Right kidney (tissue), 1 donor: ENCODE results near the gene SRGAP2B.
"Not testable (repeated sequence)": the region's sequence is repeated elsewhere in the genome, so short reads cannot be mapped to it uniquely, and the experiment has no call there.

ENCODE experiments used
- DNase-seq: peaks from one replicate; pipeline ENCODE4 v3.0.0-alpha.2; 2016

SRGAP2B gene

DNA sequence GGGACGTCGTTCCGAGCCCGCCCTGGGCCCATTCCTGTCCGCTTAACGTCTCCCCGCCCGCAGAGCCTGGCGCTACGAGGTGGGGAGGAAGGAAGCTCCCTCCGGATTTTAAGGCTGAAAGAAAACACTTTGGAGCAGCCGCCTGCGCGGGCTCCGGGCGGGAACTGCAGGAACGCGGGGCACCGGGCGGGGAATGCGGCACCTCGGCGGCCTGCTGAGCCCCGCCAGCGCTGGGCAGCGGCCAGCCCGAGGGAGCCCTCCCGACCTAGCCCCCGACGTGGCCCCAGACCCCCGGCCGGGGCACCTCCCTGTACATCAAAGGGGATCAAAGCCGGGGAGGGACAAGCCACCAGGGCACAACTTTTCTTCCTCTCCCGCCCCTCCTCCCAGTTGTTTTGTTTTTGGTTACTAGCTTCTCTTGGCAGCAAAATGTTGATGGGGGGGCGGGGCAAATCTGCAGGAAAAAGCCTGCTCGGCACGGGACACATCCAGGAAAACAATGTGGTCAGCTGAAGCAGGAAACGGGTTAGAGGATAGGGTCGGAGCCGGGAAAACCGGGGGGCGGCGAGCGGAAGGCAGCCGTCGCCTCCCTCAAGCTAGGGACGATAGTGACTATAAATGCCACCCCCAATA is 1.5 kb downstream of the SRGAP2B start:
- peak; percentile 66 for DNase-seq

DNA sequence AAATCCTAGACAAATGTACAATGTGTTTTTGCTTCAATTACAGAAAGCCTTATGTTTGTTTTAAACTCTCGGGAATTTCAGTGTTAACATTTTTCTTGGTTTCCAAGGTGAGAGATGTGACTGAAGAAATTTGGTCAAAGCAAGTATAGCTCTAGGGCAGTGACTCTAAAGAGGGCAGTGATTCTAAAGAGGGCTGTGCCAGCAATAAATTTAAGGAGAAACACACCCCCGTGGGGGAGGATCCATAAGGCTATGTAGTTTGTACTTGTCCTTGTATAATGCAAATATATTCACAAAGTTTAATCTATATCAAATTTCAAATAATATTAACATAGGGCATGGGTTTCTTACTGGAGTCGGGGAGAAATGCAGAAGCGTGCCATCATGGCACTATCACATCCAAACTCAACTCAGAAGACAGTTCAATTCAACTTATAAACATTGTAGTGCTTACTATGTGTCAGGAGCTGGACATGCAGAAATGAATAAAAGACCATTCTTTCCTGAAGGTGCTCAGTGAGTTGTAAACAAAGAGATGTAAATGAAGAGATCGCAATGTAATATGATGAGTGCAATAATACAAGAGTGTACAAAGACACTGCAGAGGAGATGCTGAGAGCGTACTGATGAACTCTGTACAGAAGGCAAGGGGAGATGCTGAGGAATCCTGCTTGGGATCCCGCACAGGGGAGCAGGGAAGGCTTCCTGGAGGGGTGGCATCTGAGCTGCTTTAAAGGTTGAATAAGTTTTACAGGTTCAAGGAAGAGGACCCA is 12.5 kb downstream of the SRGAP2B start:
- DNase-seq, result peak; percentile 0

DNA sequence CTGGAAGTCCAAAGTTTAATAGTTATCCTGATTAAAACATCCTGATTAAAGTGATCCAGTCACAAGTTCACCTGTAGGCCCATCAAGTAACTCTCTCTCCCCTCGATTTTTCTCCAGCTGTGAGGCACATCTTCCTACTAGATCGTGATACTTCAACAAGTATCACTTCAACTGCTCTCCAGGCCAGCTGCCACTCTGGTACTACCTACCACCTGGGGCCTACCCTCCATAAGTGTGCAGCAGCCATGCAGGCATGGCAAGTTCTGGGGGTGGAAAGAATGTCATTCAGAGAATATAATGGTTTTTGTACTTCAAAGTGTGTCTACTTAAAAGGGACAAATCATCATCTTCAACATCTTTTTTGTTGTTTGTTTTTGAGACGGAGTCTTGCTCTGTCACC is 14.9 kb downstream of the SRGAP2B start:
- DNase-seq, result not testable (repeated sequence)

DNA sequence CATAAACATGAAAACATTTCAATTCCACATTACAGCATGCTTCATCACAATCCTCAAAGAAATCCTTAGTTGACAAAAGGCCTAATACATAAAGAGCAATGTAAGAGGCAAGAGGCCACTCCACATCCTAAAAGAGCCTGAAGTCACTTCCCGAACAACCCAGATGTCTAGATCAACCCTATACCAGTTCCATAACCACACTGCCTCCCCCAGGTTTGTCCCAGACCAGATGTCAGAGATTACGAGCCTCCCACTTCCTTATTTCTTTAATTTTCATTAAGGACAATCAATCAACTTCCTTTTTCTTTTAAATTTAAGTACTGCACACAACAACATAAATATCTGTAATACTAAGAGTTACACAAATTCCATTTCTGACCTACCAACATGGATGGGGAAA is 15.4 kb downstream of the SRGAP2B start:
- DNase-seq, result not testable (repeated sequence)

DNA sequence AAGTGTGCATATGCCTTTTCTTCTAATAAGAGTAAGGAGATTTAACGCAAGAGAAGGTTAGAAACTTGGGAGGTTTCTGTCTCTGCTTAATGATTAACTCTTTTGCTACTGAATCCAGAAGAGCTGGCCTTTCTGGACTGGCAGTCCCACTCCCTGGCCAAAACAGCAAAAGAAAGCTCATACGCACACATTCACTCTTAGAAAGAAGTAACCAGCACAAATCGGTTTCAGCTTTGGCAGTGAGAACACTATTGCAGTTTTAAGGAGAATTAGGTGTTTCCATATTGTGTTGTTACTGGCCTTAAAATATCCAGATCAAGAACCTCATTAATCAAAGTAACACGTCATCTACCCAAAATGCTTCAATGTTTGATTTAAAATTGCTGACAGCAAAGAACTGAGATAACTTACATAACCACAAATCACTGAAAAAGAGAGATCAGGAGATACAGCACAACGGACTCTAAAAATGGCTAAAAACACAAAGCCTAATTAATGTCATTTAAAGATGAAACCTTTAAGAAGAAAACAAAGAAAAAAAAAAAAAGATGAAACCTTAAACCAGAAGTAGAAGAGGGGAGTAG is 16.2 kb downstream of the SRGAP2B start:
- DNase-seq, result not testable (repeated sequence)

DNA sequence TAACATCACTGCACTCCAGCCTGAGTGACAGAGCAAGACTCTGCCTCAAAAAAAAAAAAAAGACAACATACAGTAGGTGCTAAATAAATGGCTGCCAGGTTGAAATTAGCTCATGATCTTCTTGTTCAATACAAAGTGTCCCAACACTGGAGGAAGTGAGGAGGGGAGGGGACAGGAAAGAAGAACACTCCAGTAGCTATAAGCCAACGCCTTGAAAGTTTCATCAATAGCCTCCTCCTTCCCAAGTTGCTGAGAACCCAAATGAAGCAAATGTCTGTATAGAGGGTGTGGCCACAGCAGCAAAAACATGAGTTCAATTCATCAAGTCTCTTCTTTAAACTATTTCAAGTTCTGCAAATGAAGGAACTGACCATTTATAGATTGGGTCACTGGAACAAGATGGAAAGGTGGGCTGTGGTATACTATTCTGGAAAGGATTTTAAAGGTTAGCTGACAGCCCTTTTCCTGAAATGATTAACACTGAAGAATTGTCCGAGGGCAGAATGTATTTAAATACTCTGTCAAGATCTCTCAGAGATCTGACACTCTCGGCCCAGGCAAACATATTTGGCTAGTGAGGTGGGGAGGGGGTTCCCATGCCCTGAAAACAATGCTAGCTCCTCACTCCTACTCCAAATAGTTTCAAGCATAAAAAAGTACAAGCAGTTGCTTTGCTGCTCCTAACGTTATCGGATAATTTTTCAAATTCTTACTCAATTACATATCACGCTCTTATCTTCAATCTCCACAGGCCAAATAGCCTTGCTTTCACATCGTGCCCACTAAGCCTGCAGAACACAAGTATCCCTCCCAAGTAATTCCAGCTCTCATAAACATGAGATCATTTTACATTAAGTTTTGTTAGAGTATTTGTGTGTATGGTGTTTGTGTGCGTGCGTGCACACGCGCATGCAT is 17.0 kb downstream of the SRGAP2B start:
- not testable (repeated sequence) for DNase-seq

DNA sequence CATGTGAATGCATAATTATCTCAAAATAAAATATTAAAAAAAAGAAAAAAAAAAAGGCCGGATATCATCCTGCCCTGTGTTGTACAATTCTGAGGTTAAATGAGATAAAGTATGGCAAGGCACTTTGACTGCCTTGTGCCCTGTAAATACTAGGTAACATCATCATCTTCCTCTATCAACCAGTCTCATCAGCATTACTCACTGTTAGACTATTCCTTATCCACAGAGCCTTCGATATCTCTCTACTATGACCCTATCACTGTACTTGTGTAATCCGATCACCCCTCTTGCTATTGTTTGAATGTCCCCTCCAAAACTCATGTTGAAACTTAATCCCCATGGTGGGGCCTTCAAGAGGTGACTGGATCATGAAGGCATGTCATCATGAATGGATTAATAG is 18.3 kb downstream of the SRGAP2B start:
- not testable (repeated sequence) for DNase-seq

DNA sequence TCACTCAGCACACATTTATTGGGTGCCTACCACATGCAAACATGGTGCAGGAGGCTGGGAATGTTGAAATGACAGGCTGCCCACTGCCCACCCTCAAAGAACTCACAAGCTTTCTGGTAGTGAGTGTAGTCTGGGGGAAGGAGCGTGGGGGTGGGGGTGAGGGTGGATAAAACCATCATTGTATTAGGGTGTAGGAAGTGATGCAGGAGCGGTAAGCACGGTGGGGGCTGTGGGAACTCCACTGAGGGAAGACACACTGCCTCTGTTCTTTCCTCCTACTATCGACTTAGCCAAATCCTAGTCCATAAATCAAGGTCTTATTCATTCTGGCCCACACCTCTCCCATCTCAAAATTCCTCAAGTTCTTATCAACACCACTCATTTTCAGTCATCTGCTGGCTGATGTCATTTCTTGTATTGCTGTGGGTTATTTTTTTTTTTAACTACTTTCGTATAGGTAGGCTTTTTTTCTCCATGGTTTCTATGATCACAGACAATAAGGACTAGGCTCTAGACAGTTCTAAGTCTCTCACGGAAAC is 21.0 kb downstream of the SRGAP2B start:
- not testable (repeated sequence) for DNase-seq

DNA sequence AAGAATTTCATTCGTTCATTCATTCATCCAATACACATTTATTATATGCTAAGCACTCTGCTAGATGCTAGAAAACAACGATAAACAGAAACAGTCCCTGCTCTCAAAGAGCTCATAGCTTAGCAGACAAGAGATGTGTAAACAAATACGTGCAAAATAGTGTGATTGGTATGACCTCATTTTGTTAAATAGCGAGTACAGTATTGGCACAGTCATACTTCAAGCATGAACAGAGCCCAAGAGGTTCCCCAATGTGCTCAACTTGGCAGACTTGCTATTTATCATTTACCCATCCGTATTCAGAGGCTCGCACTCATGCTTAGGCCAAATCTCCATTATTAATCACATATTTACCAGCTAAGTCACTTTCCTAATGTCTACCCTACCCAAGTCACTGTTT is 23.6 kb downstream of the SRGAP2B start:
- DNase-seq, result not testable (repeated sequence)

DNA sequence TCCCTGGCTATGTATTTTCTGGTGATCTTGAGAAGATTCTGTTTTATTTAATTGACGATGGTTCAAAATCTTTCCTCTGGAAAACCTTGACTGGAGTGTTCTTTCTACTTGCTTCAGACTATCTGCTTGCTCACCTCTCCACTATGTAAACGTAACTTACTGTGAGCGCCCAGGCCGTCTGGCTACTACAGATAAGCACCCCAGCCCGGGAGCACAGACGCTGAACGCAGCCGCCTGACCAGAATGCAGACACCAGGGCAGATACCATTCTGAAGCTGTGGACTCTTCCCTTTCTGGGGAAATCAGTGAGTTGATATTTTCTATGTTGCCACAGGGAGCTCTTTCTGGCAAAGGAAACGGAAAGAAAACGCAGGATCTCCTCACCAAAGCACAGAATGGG is 28.6 kb downstream of the SRGAP2B start:
- DNase-seq, result not testable (repeated sequence)

DNA sequence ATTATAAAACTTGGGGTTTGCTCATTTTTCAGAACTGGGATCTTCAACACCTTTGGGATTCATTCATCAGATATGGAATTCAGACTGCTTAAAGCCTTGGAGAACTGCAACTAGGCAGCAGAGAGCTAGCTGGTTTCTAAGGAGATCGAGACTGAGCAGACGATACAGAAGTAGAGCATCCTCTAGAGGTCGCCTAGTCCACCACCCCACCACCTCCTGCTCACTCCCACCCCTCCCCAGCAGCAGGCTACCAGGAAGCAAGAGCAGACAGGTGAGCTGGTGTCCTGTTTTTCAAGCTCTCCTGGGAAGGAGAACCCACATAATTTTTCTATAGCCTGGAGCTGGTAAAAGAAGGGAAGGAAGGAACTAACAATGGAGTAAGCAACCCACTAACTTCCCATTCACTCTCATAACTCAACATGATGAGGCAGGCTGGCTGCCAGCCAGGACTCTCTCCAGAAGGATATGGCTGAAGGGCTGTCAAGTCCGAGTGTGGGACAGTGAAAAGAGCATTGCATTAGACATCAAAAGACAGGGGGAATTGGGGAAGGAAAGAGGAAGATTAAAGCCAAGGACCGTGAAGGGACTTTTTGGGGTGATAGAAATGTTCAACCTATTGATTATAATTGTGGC is 29.8 kb downstream of the SRGAP2B start:
- not testable (repeated sequence) for DNase-seq

DNA sequence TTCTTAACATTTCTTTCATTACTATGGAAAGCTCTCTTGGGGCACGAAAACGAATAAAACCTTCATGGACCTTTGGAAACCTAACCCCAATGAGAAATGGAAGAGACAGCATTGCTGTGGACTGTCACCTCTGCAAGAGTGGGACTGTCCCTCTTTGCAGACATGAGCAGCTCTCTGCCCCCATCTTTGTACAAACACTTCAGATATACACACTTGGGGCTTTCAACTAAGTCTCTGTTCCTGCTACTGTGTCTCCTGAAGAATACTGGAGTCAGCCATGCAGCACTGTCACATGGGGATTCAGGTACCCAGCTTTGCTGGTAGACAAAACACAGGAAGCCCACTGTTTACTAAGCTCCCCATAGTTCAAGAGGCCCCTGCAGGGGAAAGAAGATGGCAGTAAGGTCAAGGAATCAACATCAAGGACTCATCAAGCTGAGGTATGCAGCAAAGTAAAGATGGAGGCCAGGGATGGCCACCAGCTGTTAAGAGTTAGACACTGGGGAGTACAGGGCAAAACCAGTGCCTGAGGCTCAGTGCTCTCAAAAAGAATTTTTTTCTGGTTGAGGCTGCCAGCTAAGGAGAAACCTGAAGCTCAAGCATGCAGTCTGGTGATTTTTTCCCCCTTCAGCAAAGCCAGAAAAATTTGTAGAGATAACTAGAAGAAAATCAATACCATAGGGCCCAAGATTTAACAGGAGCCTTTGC is 31.0 kb downstream of the SRGAP2B start:
- DNase-seq, result not testable (repeated sequence)

DNA sequence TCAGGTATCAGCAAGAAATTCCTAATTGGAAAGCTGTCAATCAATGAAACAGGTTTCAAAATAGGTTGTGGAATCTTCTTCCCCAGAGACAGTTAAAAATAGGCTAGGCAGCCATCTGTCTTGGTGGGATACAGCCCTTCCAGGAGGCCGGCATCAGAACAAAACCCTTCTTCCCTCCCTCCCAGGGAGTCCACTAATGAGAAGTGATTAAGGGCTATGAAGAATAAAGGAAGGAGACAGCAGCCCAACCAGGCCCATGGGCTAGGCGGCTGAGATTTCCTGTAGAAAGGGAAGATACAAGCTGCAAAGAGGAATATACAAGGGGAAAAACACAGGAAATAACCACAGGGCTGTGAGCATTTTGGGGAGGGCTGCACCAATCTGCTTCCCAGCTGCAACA is 31.8 kb downstream of the SRGAP2B start:
- DNase-seq, result not testable (repeated sequence)

DNA sequence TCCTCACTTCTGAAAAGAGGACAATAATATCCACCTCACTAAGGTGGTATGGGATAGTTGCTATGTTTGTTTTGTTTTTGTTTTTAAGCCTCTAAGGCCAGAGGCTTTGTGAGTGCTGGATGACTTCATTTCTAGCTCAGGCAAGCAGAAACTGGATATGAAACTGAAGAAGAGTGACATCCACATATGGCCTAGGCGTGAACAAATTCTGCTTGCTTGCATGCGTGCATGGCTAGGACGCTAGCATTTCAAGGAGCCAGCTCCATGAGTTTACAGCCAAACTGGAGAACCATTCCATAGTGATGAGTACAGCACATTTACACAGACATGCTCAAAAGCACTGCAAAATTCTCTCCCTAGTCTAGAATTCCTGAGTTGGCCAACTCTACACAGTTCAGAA is 36.9 kb downstream of the SRGAP2B start:
- not testable (repeated sequence) for DNase-seq

DNA sequence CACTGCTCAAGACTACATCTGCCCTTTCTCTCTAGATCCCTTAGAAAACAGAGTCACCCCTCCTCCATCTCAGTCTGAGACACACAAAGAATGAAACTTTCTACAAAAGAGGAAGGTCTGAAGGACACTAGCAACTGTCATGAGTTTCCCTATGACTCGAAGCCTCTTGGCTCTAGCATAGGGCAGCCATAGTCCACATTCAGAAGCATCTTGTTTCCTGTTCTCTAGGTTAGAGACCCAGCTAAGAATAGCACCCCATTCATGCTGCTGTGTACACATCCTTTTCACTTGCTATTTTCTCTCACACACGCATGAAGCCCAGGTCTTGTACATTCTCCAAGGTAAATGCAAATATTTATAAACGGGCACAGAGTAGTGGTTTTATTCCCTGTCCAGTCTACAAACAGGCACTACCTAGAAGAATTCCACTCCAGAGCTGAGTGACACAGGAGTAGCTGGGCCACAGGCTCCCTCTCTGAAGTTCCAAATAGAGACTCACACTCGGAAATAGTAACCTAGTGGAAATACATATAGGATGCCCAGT is 39.8 kb downstream of the SRGAP2B start:
- DNase-seq, result not testable (repeated sequence)

DNA sequence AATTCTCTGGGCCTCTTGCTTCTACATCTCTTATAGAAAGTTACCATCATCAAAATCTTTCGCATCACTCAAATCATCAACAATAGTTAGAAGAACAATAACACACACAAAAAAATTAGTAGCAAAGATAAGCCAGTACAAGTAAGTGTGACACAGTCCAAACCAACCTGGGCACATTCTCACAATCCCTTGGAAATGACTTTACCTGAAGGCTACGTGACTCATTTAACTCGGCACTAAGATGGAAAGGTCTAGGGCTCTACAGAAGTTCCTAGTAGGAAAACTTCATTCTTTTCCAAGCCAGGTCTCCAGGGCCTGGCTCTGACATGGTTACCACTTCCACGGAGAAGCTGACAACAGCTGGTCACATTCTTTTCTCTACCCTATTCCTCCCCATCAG is 41.7 kb downstream of the SRGAP2B start:
- not testable (repeated sequence) for DNase-seq

DNA sequence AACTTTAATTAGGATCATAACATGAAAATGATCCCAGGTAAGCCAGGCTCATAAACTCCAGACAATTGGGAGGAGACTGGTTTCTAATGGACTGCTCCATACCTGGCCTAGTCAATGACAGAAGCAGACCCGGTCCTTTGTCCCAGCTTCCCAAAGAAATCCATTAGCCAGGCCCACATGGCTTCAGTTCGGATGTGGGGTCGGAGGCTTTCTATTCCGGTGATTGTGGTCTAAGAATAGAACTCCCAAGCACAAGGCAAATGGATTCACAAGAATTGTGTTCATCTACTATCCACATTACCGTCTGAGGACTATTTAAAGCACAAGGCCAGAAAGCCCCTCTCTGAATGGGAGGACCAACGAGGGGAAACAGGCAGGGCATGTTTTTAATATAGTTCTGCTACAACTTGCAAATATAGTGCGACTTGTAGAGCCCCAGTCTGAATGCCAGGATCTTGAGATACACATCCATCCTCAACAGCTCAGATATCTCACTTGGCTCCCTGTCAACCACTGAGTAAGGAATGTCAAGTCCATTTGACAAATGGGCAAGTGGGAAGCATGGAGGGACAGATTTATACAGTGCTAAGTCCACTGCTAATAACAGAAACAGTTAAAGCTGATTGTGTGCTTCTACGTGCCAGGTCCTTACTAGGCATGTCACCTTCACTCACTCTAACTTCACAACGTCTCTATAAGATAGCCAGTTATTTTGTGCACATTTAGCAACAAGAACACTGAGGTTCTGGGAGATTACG is 42.9 kb downstream of the SRGAP2B start:
- DNase-seq, result not testable (repeated sequence)

DNA sequence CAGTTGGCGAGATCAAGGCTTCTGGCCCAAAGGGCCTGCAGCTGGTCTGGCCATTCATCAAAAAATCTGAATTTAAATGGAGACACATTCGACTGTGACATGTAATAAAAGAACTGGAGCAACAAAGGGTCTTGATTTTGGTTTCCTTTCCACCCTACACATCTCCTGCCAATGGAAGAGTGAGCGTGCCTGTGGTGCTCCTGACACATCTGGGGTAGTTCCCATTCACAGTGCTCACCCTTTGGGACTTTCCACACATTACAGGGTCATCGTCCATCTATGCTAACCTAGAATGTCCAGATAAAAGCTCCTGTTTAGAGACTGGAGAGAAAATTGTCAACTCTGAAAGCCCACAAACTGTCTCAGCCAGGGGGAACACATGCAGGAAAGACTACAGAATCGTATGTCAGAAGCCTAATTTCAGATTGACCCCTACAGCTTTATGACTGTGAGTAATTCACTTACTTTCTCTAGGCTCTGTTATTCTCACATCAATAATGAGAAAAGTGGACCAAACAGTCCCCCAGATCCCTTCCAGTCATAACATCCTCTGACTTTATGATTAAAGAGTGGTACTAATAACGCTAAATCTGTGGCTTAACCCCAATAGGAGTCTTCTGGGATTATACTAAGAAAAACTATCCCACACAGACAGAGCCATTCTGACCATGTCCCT is 46.8 kb downstream of the SRGAP2B start:
- not testable (repeated sequence) for DNase-seq

DNA sequence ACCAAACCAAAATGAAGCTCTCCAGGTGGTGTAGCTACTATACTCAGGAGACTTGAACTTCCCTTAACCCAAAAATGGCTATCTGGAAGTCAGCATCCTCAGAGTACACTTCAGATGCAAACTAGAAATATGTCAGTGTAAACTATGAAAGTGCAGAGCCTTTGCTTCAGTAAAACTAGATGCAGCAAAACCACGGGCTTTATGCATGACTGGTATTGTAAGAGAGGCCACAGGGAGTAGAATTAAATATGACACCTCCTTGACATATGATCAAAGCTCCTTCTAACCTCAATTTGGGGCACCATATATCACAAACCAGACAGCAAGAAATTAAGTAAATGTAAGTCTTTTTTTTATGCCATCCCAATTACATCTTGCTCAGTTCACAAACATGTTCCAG is 47.6 kb downstream of the SRGAP2B start:
- DNase-seq, result not testable (repeated sequence)
